22Rv1 (cell line): ENCODE results near the gene PHIP.
A peak's percentile ranks its signal among the peaks of the same experiment; 100 is the strongest.

Experiments used
- H3K27ac ChIP-seq: fragments of 450-650 bp; 2 replicates; pipeline ENCODE4 v1.5.1; 2017
- ZFX ChIP-seq: fragments of 450-650 bp; IDR thresholded peaks from 2 replicates; pipeline ENCODE4 v1.6.1; 2017; ENCODE audit warnings: antibody characterized with exemption, borderline replicate concordance
- TF ChIP-seq, protein P1 (sequence below): fragments of 450-650 bp; IDR thresholded peaks from 2 replicates; pipeline ENCODE4 v1.5.1; 2017; ENCODE audit warnings: mild to moderate bottlenecking

Gene PHIP

DNA sequence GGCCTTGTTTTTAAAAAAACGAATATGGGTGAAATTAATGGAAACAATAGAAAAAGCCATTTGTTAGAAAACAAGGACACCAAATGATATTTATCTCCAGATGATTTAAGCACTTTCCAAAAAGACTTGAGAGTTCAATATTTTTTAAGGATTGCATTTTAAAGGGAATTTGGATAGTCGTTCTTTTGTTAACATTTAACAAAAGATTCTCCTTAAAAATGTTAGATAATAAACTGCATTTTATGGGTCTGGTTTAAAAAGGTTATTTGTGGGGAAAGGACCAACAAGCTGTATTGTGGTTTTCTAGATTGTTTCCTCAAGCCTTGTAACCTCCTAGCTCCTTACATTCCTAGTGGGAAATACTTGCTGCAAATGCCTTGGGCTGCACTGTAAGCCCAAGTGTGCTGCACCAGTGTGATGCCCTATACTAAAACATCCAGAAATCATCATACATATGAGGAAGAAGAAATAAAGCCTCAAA lies 1.5 kb upstream of the PHIP start:
- H3K27ac ChIP-seq = peak overlapping the region; percentile 94
- TF ChIP-seq, protein P1, sequence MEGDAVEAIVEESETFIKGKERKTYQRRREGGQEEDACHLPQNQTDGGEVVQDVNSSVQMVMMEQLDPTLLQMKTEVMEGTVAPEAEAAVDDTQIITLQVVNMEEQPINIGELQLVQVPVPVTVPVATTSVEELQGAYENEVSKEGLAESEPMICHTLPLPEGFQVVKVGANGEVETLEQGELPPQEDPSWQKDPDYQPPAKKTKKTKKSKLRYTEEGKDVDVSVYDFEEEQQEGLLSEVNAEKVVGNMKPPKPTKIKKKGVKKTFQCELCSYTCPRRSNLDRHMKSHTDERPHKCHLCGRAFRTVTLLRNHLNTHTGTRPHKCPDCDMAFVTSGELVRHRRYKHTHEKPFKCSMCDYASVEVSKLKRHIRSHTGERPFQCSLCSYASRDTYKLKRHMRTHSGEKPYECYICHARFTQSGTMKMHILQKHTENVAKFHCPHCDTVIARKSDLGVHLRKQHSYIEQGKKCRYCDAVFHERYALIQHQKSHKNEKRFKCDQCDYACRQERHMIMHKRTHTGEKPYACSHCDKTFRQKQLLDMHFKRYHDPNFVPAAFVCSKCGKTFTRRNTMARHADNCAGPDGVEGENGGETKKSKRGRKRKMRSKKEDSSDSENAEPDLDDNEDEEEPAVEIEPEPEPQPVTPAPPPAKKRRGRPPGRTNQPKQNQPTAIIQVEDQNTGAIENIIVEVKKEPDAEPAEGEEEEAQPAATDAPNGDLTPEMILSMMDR = no peak
- TF ChIP-seq ZFX = no peak

DNA sequence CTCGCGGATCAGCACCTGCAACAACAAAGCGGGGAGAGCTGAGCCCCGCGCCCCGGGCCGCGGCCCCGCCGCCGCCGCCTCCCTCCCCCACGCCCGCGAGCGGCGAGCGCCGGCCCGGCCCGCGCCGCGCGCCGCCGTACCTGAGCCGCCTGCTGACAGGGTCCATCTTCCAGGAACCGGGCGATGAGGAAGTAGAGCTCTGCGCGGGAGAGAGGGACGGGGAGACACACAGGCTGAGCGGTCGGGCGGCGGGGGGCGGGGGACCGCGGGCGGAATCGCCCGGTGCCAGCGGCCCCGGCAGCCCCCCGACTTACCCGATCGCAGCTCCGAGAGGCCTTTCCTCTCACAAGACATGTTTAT lies 359 bp downstream of the PHIP start:
- TF ChIP-seq, protein P1 = no peak
- no peak for TF ChIP-seq ZFX

DNA sequence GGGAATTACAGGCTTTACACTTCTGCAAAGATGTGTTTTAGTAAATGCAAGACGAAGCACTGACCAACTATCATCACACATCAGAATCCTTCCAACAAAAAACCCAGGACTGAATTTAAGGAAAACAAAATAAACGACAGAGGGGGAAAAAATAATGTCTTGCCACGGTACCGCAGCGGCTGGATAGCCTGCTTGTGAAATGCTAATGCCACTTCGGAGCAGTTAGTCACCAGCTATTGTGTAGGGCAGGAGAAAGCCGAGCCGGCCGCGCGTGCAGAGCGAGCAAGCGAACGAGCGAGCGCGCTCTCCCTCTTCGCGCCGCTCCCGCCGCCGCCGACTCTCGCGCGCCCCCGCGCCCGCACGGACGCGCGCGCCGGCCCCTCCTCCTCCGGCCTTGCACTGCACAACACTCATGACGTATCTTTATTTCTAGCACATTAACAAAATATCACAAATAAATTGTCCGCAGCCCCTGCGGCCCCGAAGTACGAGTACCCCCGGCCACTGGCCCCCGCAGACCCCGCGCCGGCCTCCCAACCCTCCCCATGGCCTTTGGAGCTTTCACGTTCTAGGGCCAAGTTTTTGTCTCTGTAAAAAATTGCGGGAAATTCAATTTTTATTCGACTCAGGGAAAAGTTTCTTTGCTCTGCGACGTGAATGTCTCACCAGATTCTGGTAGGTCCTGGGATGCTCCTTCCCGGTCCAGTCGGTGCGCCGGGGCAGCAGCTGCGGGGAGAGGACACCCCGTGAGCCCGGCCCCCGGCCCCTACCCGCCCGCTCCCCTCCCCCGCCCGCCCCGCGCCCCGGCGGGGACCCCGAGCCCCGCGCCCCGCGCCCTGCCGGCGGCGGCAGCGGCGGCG lies 1.0 kb downstream of the PHIP start:
- no peak for TF ChIP-seq ZFX
- TF ChIP-seq, protein P1 = no peak
- peak overlapping the region; percentile 94 for H3K27ac ChIP-seq

More for the DNA sequence above, 359 bp downstream of the PHIP start:
- H3K27ac ChIP-seq = peak overlapping the region; percentile 94

DNA sequence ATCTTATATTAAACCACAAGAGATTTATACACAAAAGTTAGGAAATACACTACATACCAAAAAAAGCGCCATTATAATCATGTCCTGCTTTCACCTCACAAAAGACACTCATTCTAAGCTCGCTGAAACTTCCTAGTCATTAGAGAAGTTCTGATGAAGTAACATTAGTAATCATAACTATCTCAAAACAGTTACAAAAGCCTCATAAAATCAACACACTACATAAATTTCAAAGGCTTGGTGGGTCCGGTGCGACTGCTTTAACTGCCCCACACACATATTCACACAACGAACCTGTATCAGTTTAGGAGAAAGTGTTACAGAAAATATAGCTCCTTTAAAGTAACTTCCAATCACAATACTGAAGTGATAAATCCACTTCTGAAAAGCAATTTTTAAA lies 1.9 kb downstream of the PHIP start:
- H3K27ac ChIP-seq = peak overlapping the region; percentile 94

DNA sequence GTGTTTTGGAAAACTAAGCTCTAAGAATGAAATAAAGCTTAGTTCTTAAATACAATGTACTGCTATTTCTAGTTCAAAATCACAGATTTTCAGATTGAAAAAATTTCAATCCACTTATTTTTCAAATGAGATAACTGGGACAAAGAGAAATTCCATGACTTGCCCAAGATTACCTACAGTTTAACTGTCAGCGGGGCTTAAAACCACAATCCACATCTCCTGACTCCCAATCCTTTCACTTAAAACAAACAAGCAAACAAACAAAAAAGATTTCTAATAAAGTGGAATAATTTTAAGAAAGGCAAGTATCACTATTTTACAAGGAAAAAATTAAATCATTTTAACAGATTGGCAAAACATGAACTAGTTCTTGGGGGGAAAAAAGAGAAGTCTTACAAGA lies 4.2 kb downstream of the PHIP start:
- H3K27ac ChIP-seq = no peak overlapping the region
- no peak for TF ChIP-seq ZFX
- TF ChIP-seq, protein P1 = no peak

More for the DNA sequence above, 1.9 kb downstream of the PHIP start:
- no peak for TF ChIP-seq ZFX
- TF ChIP-seq, protein P1 = no peak

DNA sequence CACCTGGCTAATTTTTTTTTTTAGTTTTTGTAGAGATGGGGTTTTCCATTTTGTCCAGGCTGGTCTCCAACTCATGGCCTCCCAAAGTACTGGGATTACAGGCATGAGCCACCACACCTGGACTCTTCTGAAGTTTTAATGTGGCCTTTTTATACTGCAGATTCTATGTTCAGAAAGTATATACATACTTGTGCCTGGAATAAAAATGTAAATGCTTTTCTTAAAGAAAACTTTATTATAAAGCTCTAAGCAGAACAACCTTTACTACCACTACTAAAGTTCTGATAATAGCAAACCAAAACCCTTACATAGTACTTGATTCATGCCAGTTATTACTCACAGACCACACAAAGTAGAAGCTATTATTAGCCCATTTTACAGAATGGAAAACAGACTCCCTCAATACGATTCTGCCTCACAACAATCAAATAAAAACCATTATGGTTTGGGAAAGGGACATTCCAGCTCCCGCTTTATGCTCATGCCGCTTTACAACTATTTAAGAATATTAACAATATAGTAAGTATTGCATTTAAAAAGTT lies 5.3 kb downstream of the PHIP start:
- H3K27ac ChIP-seq = no peak overlapping the region
- no peak for TF ChIP-seq ZFX
- TF ChIP-seq, protein P1 = no peak

DNA sequence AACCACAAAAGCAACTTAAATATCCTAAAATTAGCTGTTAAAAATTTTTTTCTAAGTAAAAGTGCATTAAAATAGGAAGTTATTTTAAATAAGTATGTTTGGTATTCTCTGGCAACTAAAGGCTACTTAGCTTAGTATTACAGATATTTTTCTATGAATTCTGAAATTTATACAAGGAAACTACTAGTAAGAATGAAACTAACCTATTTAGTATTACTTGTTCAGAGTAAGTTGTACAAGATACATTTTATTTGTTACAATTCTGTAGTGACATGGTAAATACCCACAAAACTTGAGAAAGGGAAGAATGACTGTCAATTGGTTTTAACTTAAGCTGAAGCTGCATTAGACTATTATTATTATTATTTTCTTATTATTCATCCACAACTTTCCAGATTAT lies 6.5 kb downstream of the PHIP start:
- no peak overlapping the region for H3K27ac ChIP-seq

More for the DNA sequence above, 6.5 kb downstream of the PHIP start:
- TF ChIP-seq ZFX = no peak
- TF ChIP-seq, protein P1 = no peak
